ENCODE data around the gene TNFRSF18.

The TNFRSF18 gene

GRCh38 chr1:1240348-1240732, 33.9 kb upstream of the TNFRSF18 start:
- DNase-seq: no peak

GRCh38 chr1:1239614-1240347, 33.4 kb upstream of the TNFRSF18 start:
- DNase-seq: no peak

GRCh38 chr1:1239227-1239613, 32.8 kb upstream of the TNFRSF18 start:
- no peak for DNase-seq

- no peak for DNase-seq
Observed at GRCh38 chr1:1238702-1239178, 32.3 kb upstream of the TNFRSF18 start.

- no peak for DNase-seq
Observed at GRCh38 chr1:1237874-1238701, 31.7 kb upstream of the TNFRSF18 start.

GRCh38 chr1:1236945-1237873, 30.8 kb upstream of the TNFRSF18 start:
- DNase-seq: no peak

GRCh38 chr1:1236176-1236763, 29.9 kb upstream of the TNFRSF18 start:
- DNase-seq: no peak

- DNase-seq: no peak
Observed at GRCh38 chr1:1235016-1235744, 28.8 kb upstream of the TNFRSF18 start.

- DNase-seq: no peak
Observed at GRCh38 chr1:1234180-1234808, 27.9 kb upstream of the TNFRSF18 start.

GRCh38 chr1:1233567-1233892, 27.1 kb upstream of the TNFRSF18 start:
- no peak for DNase-seq

GRCh38 chr1:1232796-1233566, 26.6 kb upstream of the TNFRSF18 start:
- DNase-seq: no peak

- DNase-seq: no peak
Observed at GRCh38 chr1:1232208-1232795, 25.9 kb upstream of the TNFRSF18 start, which contains the start of gene B3GALT6. TSS of gene B3GALT6 (plus strand) at chr1:1232237. CDS start at chr1:1232279, 42 bp downstream.

- DNase-seq: peak; percentile 97
Observed at GRCh38 chr1:1231400-1232207, 25.2 kb upstream of the TNFRSF18 start, which contains the start of gene SDF4. TSS of gene SDF4 (minus strand) at chr1:1232001. CDS start at chr1:1228772, 3,229 bp downstream.

GRCh38 chr1:1230656-1231399, 24.4 kb upstream of the TNFRSF18 start:
- no peak for DNase-seq

- no peak for DNase-seq
Observed at GRCh38 chr1:1229770-1230169, 23.4 kb upstream of the TNFRSF18 start.

- no peak for DNase-seq
Observed at GRCh38 chr1:1228596-1229321, 22.4 kb upstream of the TNFRSF18 start.

- no peak for DNase-seq
Observed at GRCh38 chr1:1228187-1228586, 21.8 kb upstream of the TNFRSF18 start.

GRCh38 chr1:1227386-1227785, 21.0 kb upstream of the TNFRSF18 start:
- no peak for DNase-seq
